Common myeloid progenitor, CD34-positive (primary cell): Measurements from ENCODE around the gene GNG12.
A peak's percentile ranks its signal among the peaks of the same experiment; 100 is the strongest.
"Not testable (repeated sequence)": the region's sequence is repeated elsewhere in the genome, so short reads cannot be mapped to it uniquely, and the experiment has no call there.

ENCODE experiments used
- CTCF ChIA-PET: fragments of 350-600 bp; sonication (Branson Sonifier 250); formaldehyde crosslinking; loops from one replicate; lab custom pipeline; 2021; ENCODE audit warnings: antibody characterized with exemption; lab: Charles Lee
- POLR2A ChIA-PET: fragments of 350-600 bp; sonication (Branson Sonifier 250); formaldehyde crosslinking; loops from one replicate; lab custom pipeline; 2021; ENCODE audit warnings: antibody characterized with exemption; lab: Charles Lee
- DNase-seq, 3 donors: peaks; one replicate each; pipeline versions ENCODE4 v3.0.0 to v3.0.0-alpha.2; 2013
- H3K27ac ChIP-seq, 2 experiments: 1 replicate in 1 of 2; 2 replicates in 1 of 2; pipeline ENCODE4 v1.7.0; 2013; ENCODE audit warnings: inconsistent platforms in 2 of 2, low read length in 2 of 2, mild to moderate bottlenecking in 2 of 2, low read depth in 1 of 2, moderate library complexity in 1 of 2; ENCODE audit not compliant: severe bottlenecking in 2 of 2, insufficient read depth in 1 of 2, poor library complexity in 1 of 2
- H3K27me3 ChIP-seq, 5 experiments: replicated peaks in 2 of 5; 1 replicate in 3 of 5; 2 replicates in 2 of 5; pipeline versions ENCODE4 v1.6.1 to v1.7.0; 2013; ENCODE audit warnings: low read length in 4 of 5, mild to moderate bottlenecking in 2 of 5, moderate library complexity in 2 of 5, inconsistent platforms in 1 of 5; ENCODE audit not compliant: insufficient read depth in 5 of 5, control insufficient read depth in 4 of 5
- H3K36me3 ChIP-seq, 4 experiments: 1 replicate in 2 of 4; 2 replicates in 2 of 4; pipeline versions ENCODE4 v1.6.1 to v1.7.0; 2013; ENCODE audit warnings: low read length in 3 of 4, control low read depth in 1 of 4, mild to moderate bottlenecking in 1 of 4; ENCODE audit not compliant: control insufficient read depth in 4 of 4, insufficient read depth in 4 of 4
- H3K4me1 ChIP-seq, 4 experiments: 1 replicate in 3 of 4; 2 replicates in 1 of 4; pipeline versions ENCODE4 v1.6.1 to v1.7.1; 2013; ENCODE audit warnings: low read length in 3 of 4, mild to moderate bottlenecking in 3 of 4, control low read depth in 1 of 4, inconsistent platforms in 1 of 4, moderate library complexity in 1 of 4; ENCODE audit not compliant: control insufficient read depth in 4 of 4, insufficient read depth in 4 of 4; ENCODE audit errors: control extremely low read depth in 1 of 4
- H3K4me3 ChIP-seq, 7 experiments: 1 replicate in 4 of 7; 2 replicates in 3 of 7; pipeline versions ENCODE4 v1.5.1 to v1.7.0; 2013; ENCODE audit warnings: mild to moderate bottlenecking in 7 of 7, low read length in 6 of 7, moderate library complexity in 6 of 7, inconsistent platforms in 2 of 7, low read depth in 2 of 7, control low read depth in 1 of 7; ENCODE audit not compliant: insufficient read depth in 4 of 7, control insufficient read depth in 1 of 7; ENCODE audit errors: extremely low read depth in 1 of 7
- H3K9me3 ChIP-seq, 5 experiments: 1 replicate in 4 of 5; 2 replicates in 1 of 5; pipeline versions ENCODE4 v1.6.1 to v1.7.1; 2013; ENCODE audit warnings: low read length in 4 of 5, mild to moderate bottlenecking in 2 of 5, inconsistent platforms in 1 of 5, low read depth in 1 of 5, moderate library complexity in 1 of 5; ENCODE audit not compliant: control insufficient read depth in 4 of 5, insufficient read depth in 2 of 5; ENCODE audit errors: control extremely low read depth in 1 of 5
- WGBS: methylation state at CpG from one replicate; pipeline ENCODE4 v1.1.5; 2013; ENCODE audit not compliant: insufficient coverage; 5-methylcytosine and 5-hydroxymethylcytosine counted together

GNG12 gene

GRCh38 chr1:67674260-67675011 is 158.8 kb downstream of the GNG12 start:
- POLR2A ChIA-PET, result interaction anchor here (0.9 to 3.6 kb wide), 3 partner anchors 11 to 36 kb away, joined by 3 to 30 read pairs (median 6); partner anchors contain the start of gene GADD45A
- peak; percentile 84 to 98 (median 94) for DNase-seq
- peak overlapping the region in 1 of 7 experiments; percentile 37 for H3K4me3 ChIP-seq
- peak overlapping the region in 1 of 2 experiments; percentile 52 for H3K27ac ChIP-seq
- peaks cover 17 to 27% (median 22%) of the 10 kb centered on the region in 4 experiments for H3K4me1 ChIP-seq
- H3K9me3 ChIP-seq, result no peaks in the 10 kb centered on the region
- WGBS, result 0% methylated on average over 2 of the region's 4 CpGs
- CTCF ChIA-PET, result interaction anchor here (0.8 to 3.3 kb wide), 8 partner anchors 10 to 115 kb away, joined by 3 to 20 read pairs (median 4); partner anchors contain the start of gene GADD45A
- no peaks in the 10 kb centered on the region for H3K27me3 ChIP-seq
- H3K36me3 ChIP-seq, result no peaks in the 10 kb centered on the region

- CTCF ChIA-PET, result interaction anchor here (0.6 to 3.3 kb wide), 7 partner anchors 11 to 112 kb away, joined by 3 to 20 read pairs (median 4); partner anchors contain the start of gene GADD45A
- peaks cover 17 to 27% (median 22%) of the 10 kb centered on the region in 4 experiments for H3K4me1 ChIP-seq
- no peak overlapping the region for H3K27ac ChIP-seq
- 100% methylated on average over 1 of the region's 1 CpG for WGBS
- no peaks in the 10 kb centered on the region for H3K9me3 ChIP-seq
- no peaks in the 10 kb centered on the region for H3K27me3 ChIP-seq
- no peaks in the 10 kb centered on the region for H3K36me3 ChIP-seq
- H3K4me3 ChIP-seq, result no peak overlapping the region
- no peak for DNase-seq
- POLR2A ChIA-PET, result interaction anchor here (1.0 to 3.6 kb wide), 3 partner anchors 12 to 35 kb away, joined by 3 to 30 read pairs (median 3); partner anchors contain the start of gene GADD45A
Observed at GRCh38 chr1:67673468-67674201, 159.6 kb downstream of the GNG12 start.

DNA sequence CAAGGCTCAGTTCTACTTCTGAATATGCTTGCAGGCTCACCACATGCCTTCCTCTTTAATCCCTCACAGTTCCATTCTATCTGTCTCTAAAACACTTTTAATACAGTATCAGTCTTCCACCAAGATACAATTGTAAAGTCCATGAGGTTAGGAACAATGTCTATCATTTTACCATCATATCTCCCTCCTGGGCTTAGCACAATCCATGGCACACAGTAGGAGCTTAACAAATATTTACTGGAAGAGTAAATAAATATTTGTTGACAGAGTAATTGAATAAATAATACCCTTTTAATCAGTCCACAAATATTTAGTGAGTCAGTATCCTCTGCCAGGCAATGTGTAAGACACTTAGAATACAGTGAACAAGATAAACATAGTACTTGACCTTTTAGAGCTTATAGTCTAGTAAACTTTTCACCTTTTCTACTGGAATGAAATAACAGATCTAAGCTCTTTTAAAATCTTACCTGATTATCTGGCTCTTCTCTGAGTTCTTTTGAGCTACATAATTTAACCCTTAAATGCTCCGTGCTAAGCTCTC is 160.9 kb downstream of the GNG12 start:
- Histone ChIP-seq H3K9me3 (no peaks in the 10 kb centered on the region), H3K36me3 (no peaks in the 10 kb centered on the region), H3K4me1 (peaks cover 17 to 27% (median 22%) of the 10 kb centered on the region in 4 experiments), H3K27me3 (no peaks in the 10 kb centered on the region), H3K4me3 (no peak overlapping the region), H3K27ac (no peak overlapping the region)
- no peak for DNase-seq
- ChIA-PET POLR2A (interaction anchor here (1.2 kb wide), 1 partner anchor 13 kb away, joined by 3 read pairs; no protein-coding TSS in a partner anchor), CTCF (interaction anchor here (1.1 to 3.3 kb wide), 2 partner anchors 13 to 111 kb away, joined by 3 to 20 read pairs; partner anchors contain the start of gene GADD45A)
- WGBS, result no CpG with 5 or more reads among the region's 1 CpG

GRCh38 chr1:67668660-67669059 is 164.6 kb downstream of the GNG12 start:
- H3K4me3 ChIP-seq, result no peak overlapping the region
- peaks cover 2 to 6% (median 3%) of the 10 kb centered on the region in 4 experiments for H3K4me1 ChIP-seq
- WGBS, result 75% methylated on average over 1 of the region's 1 CpG
- H3K9me3 ChIP-seq, result no peaks in the 10 kb centered on the region
- no peak overlapping the region for H3K27ac ChIP-seq
- POLR2A ChIA-PET, result no interaction called here
- H3K27me3 ChIP-seq, result no peaks in the 10 kb centered on the region
- CTCF ChIA-PET, result no interaction called here
- no peaks in the 10 kb centered on the region for H3K36me3 ChIP-seq
- DNase-seq, result no peak

DNA sequence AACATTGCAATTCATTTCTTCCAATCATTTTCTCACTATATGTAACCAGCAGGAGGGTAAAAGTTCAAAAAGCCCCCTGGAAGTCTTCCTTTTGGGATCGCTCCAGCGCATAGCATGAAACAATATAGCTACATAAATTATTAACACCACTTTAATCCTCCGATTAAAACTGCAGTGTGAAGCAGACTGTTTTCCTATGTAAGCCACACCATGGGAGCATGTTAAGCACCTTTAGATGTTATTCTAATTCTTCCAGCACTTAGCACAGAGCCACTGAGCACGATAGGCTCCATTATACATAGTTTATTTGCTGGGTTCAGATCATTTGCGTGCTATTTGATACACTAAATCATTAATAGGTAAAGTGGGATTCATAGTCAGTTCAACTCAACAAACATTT is 166.6 kb downstream of the GNG12 start:
- no peaks in the 10 kb centered on the region for H3K4me1 ChIP-seq
- no peak for DNase-seq
- H3K27ac ChIP-seq, result no peak overlapping the region
- no peaks in the 10 kb centered on the region for H3K27me3 ChIP-seq
- H3K9me3 ChIP-seq, result no peaks in the 10 kb centered on the region
- 94% methylated on average over 3 of the region's 5 CpGs for WGBS
- no peaks in the 10 kb centered on the region for H3K36me3 ChIP-seq
- CTCF ChIA-PET, result no interaction called here
- POLR2A ChIA-PET, result no interaction called here
- no peak overlapping the region for H3K4me3 ChIP-seq

- H3K9me3 ChIP-seq, H3K4me3 ChIP-seq, DNase-seq, POLR2A ChIA-PET, CTCF ChIA-PET, H3K27me3 ChIP-seq, H3K27ac ChIP-seq, H3K36me3 ChIP-seq, H3K4me1 ChIP-seq: not testable (repeated sequence)
Observed at GRCh38 chr1:67665307-67665706, 168.0 kb downstream of the GNG12 start.
